ENCODE results near the gene BRCA1. TPM values are rescaled to one million over a fixed set of nuclear protein-coding genes. Genes with fewer than 3 reads are reported as not detected.
A peak's percentile ranks its signal among the peaks of the same experiment; 100 is the strongest.

BRCA1 gene
- total RNA-seq, 2 experiments from 2014 or later = 1.2 to 1.3 TPM

DNA sequence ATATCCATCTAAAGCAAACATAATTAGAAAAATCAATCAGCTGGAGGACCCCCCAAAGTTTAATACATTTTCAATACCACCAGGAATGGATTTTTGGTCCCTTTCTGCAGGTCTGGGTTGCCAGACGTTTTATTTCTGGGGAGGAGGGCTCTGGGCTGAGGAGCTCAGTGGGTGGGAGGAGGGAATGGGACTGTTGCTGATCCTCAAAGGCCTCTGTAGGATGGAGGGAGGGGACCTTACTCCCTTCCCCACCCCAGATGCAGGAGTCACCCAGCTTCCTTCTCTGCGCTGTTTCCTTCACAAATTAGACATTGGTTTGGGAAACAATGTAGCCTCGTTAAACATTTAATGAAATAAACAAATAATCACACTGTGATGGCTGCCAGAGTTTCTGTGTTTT lies 93.5 kb downstream of the BRCA1 start:
- CTCF ChIA-PET = interaction anchor here (1.5 kb wide), 1 partner anchor 189 kb away, joined by 3 read pairs; no protein-coding TSS in a partner anchor
- no peak overlapping the region for H3K27ac Mint-ChIP-seq

DNA sequence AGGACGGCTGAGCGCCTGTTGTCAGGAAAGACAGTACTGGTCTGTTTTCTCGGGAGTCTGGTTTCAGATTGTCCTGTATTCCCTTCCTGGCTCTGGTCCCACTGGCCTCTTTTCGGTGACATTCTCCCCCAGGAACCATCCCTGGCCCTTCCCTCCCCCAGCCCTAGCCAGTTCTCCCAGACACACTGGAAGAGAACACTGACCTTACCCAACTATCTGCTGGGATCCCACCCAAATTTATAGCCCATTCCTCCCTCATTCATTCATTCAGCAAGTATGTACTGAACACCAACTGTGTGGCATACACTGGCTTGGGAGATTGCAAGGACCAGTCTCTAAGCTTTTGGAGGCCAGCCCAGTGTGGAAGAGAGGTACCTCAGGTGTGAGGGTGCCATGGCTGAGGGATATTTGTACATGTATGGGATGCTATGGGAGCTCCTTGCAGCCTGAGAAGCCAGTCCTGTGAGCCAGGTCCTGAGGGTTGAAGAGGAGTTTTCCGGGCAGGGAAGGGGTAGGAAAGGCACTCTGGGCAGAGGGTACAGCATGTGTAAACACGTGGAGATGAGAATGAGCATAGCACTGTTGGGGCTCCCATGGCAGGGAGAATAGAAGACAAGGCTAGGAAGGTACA lies 94.9 kb downstream of the BRCA1 start:
- ChIA-PET CTCF (interaction anchor here (1.5 kb wide), 1 partner anchor 187 kb away, joined by 3 read pairs; no protein-coding TSS in a partner anchor), POLR2A (no interaction called here)
- TF ChIP-seq, protein P1, sequence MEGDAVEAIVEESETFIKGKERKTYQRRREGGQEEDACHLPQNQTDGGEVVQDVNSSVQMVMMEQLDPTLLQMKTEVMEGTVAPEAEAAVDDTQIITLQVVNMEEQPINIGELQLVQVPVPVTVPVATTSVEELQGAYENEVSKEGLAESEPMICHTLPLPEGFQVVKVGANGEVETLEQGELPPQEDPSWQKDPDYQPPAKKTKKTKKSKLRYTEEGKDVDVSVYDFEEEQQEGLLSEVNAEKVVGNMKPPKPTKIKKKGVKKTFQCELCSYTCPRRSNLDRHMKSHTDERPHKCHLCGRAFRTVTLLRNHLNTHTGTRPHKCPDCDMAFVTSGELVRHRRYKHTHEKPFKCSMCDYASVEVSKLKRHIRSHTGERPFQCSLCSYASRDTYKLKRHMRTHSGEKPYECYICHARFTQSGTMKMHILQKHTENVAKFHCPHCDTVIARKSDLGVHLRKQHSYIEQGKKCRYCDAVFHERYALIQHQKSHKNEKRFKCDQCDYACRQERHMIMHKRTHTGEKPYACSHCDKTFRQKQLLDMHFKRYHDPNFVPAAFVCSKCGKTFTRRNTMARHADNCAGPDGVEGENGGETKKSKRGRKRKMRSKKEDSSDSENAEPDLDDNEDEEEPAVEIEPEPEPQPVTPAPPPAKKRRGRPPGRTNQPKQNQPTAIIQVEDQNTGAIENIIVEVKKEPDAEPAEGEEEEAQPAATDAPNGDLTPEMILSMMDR (IDR thresholded peaks at IDR 0.05) = no peak
- Histone ChIP-seq H3K9me3 (ENCODE audit: control insufficient read depth in 1 of 2, insufficient read depth in 1 of 2, low read length in 2 of 2) (no peaks in the 10 kb centered on the region), H3K4me1 (ENCODE audit: insufficient read depth, low read length) (peaks cover 3% of the 10 kb centered on the region), H3K4me3 (ENCODE audit: low read length) (no peak overlapping the region), H3K27me3 (ENCODE audit: control insufficient read depth in 1 of 2, insufficient read depth in 2 of 2, low read length in 2 of 2) (no peaks in the 10 kb centered on the region), H3K36me3 (ENCODE audit: insufficient read depth, low read length) (no peaks in the 10 kb centered on the region), H3K27ac (ENCODE audit: low read depth in 1 of 2, low read length in 2 of 2) (no peak overlapping the region)
- intact Hi-C loops (cut with DNase I, micrococcal nuclease) = no loop called here
- Mint-ChIP-seq H3K27ac (no peak overlapping the region), H3K4me1 (ENCODE audit: low read depth) (no peaks in the 10 kb centered on the region), H3K4me3 (no peak overlapping the region), H3K27me3 (no peaks in the 10 kb centered on the region), H3K36me3 (ENCODE audit: low read depth) (no peaks in the 10 kb centered on the region), H3K9me3 (no peaks in the 10 kb centered on the region)
- DNase-seq (no peak), ATAC-seq (ENCODE audit: poor library complexity) (no peak)

More for the DNA sequence above, 93.5 kb downstream of the BRCA1 start:
- Mint-ChIP-seq H3K4me3 (no peak overlapping the region), H3K27me3 (no peaks in the 10 kb centered on the region), H3K4me1 (ENCODE audit: low read depth) (no peaks in the 10 kb centered on the region), H3K9me3 (no peaks in the 10 kb centered on the region), H3K36me3 (ENCODE audit: low read depth) (no peaks in the 10 kb centered on the region)
- Histone ChIP-seq H3K4me1 (ENCODE audit: insufficient read depth, low read length) (no peaks in the 10 kb centered on the region), H3K27me3 (ENCODE audit: control insufficient read depth in 1 of 2, insufficient read depth in 2 of 2, low read length in 2 of 2) (no peaks in the 10 kb centered on the region), H3K27ac (ENCODE audit: low read depth in 1 of 2, low read length in 2 of 2) (no peak overlapping the region), H3K9me3 (ENCODE audit: control insufficient read depth in 1 of 2, insufficient read depth in 1 of 2, low read length in 2 of 2) (no peaks in the 10 kb centered on the region), H3K4me3 (ENCODE audit: low read length) (no peak overlapping the region), H3K36me3 (ENCODE audit: insufficient read depth, low read length) (no peaks in the 10 kb centered on the region)
- POLR2A ChIA-PET = no interaction called here
- TF ChIP-seq, protein P1 (IDR thresholded peaks at IDR 0.05) = no peak
- no peak for DNase-seq
- no peak for ATAC-seq (ENCODE audit: poor library complexity)
- intact Hi-C loops (cut with DNase I, micrococcal nuclease) = no loop called here

- Histone ChIP-seq H3K9me3 (ENCODE audit: control insufficient read depth in 1 of 2, insufficient read depth in 1 of 2, low read length in 2 of 2) (no peaks in the 10 kb centered on the region), H3K4me1 (ENCODE audit: insufficient read depth, low read length) (peaks cover 20% of the 10 kb centered on the region), H3K27ac (ENCODE audit: low read depth in 1 of 2, low read length in 2 of 2) (no peak overlapping the region), H3K27me3 (ENCODE audit: control insufficient read depth in 1 of 2, insufficient read depth in 2 of 2, low read length in 2 of 2) (no peaks in the 10 kb centered on the region), H3K36me3 (ENCODE audit: insufficient read depth, low read length) (no peaks in the 10 kb centered on the region), H3K4me3 (ENCODE audit: low read length) (no peak overlapping the region)
- ATAC-seq (ENCODE audit: poor library complexity) (no peak), DNase-seq (peak in 1 of 14 experiments; percentile 23)
- intact Hi-C loops (cut with DNase I, micrococcal nuclease) = loop anchor here (5.0 to 10.0 kb wide), 3 partner anchors 96 to 139 kb away; partner anchors contain the start of gene BRCA1 (in 2 of the 2)
- peaks cover 9% of the 10 kb centered on the region for H3K4me1 Mint-ChIP-seq (ENCODE audit: low read depth)
- H3K27me3 Mint-ChIP-seq = no peaks in the 10 kb centered on the region
- ChIA-PET POLR2A (interaction anchor here (0.6 kb wide), 1 partner anchor 207 kb away, joined by 3 read pairs; no protein-coding TSS in a partner anchor), CTCF (no interaction called here)
- TF ChIP-seq, protein P1 (IDR thresholded peaks at IDR 0.05) = no peak
- H3K36me3 Mint-ChIP-seq (ENCODE audit: low read depth) = no peaks in the 10 kb centered on the region
- no peaks in the 10 kb centered on the region for H3K9me3 Mint-ChIP-seq
- H3K27ac Mint-ChIP-seq = no peak overlapping the region
- peak overlapping the region; percentile 65 for H3K4me3 Mint-ChIP-seq
Measured at GRCh38 chr17:43028221-43028861, 96.8 kb downstream of the BRCA1 start.

Data from CD4-positive, alpha-beta T cell (primary cell).